Stomach (tissue), 9 donors: Measurements from ENCODE around the gene ARPC5L. TPM values are rescaled to one million over a fixed set of nuclear protein-coding genes. Genes with fewer than 3 reads are reported as not detected.

Source experiments
- DNase-seq, 2 donors: peaks; one replicate each; pipeline versions ENCODE4 v3.0.0 to v3.0.0-alpha.2; 2013 to 2019
- H3K27ac ChIP-seq, 5 donors: fragments of 200-600 bp in 4 of 5; sonication (generic) in 4 of 5; one replicate each; pipeline ENCODE4 v1.5.1; 2013 to 2019; ENCODE audit warnings: mild to moderate bottlenecking in 1 of 5, moderate library complexity in 1 of 5
- H3K27me3 ChIP-seq, 3 donors: fragments of 200-600 bp; sonication (generic); one replicate each; pipeline ENCODE4 v1.5.1; 2017 to 2019; ENCODE audit warnings: mixed run types in 1 of 3
- H3K36me3 ChIP-seq, 4 donors: fragments of 200-600 bp; sonication (generic); 1 replicate in 3 of 4; 2 replicates in 1 of 4; pipeline ENCODE4 v1.5.1; 2016 to 2019
- H3K4me1 ChIP-seq, 4 donors: fragments of 200-600 bp; sonication (generic); one replicate each; pipeline ENCODE4 v1.5.1; 2016 to 2019
- H3K4me3 ChIP-seq, 4 donors: fragments of 200-600 bp; sonication (generic) in 3 of 4; one replicate each; pipeline ENCODE4 v1.5.1; 2016 to 2019; ENCODE audit warnings: mild to moderate bottlenecking in 1 of 4
- H3K9me3 ChIP-seq, 4 donors: fragments of 200-600 bp; sonication (generic); one replicate each; pipeline ENCODE4 v1.5.1; 2016 to 2019
- EP300 ChIP-seq: sonication (generic); formaldehyde crosslinking; IDR thresholded peaks from one replicate; pipeline ENCODE4 v1.6.1; 2017; ENCODE audit warnings: antibody characterized with exemption
- POLR2A ChIP-seq, 4 donors: fragments of 450-650 bp; IDR thresholded peaks; one replicate each; pipeline ENCODE4 v1.6.1; 2016; ENCODE audit warnings: antibody characterized with exemption in 4 of 4, control low read depth in 2 of 4, mild to moderate bottlenecking in 1 of 4, moderate library complexity in 1 of 4
- POLR2AphosphoS5 ChIP-seq, 3 donors: sonication (generic); formaldehyde crosslinking; IDR thresholded peaks; one replicate each; pipeline ENCODE4 v1.6.1; 2016; ENCODE audit warnings: antibody characterized with exemption in 3 of 3
- WGBS, 5 donors: extraction: QIAGEN DNeasy Blood & Tissue Kit in 3 of 5; methylation state at CpG; one replicate each; pipeline versions ENCODE4 v1.1.5 to v1.1.7; 2013 to 2018; 5-methylcytosine and 5-hydroxymethylcytosine counted together
- intact Hi-C: fragments of 100-400 bp; cut with DNase I; formaldehyde crosslinking; loops from one replicate; pipeline ENCODE4 v1.15.1; 2023; ENCODE audit warnings: low total_unique reads
- polyA plus RNA-seq, 3 donors: library from polyadenylated mRNA; stranded (reverse); fragments of 200-250 nt; gene quantifications; one replicate each; pipeline ENCODE4 v1.2.3, GENCODE V29; 2013
- total RNA-seq, 5 donors: library from RNA; depleted of rRNA; stranded (reverse); fragments of >200 nt; gene quantifications; one replicate each; pipeline versions ENCODE4 v1.1.0 to v1.2.3, GENCODE V29; 2014 to 2016
- TF ChIP-seq, protein P1 (sequence below), 7 experiments: fragments of 450-650 bp in 4 of 7; fragments of 200-600 bp in 3 of 7; sonication (generic) in 3 of 7; IDR thresholded peaks; one replicate each; pipeline ENCODE4 v1.5.1; 2016 to 2019; ENCODE audit warnings: antibody characterized with exemption in 7 of 7, control low read depth in 2 of 7, mild to moderate bottlenecking in 1 of 7
- donor health status: healthy with polysubstance abuse.
- donor health status: Bipolar disorder and iron deficiency.
- donor health status: healthy.

ARPC5L gene
- total and polyA plus RNA-seq, 8 donors: 20.4 to 71.0 (median 43.6) TPM; not detected in 1

DNA sequence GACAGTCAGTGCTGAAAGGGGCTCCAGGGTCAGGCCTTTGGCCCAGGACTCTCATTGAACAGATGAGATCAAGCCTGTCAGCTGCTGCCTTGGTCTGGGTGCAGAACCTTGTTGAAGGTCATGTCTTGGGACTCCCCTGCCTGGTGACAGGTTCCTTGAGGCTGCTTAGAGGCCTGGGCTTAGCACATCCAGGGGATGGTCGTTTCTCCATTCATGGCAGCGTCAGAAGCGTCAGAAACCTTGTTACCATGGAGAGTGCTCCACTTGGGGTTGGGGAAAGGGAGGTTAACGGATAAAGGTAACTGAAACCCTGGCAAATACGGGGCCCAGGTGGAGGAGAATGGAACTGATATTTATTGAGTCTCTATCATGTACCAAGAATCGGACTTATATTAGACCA is 8.8 kb downstream of the ARPC5L start:
- WGBS, 5 donors: 45 to 60% (median 56%) methylated on average over 6 of the region's 6 CpGs
- DNase-seq: no peak
- no peaks in the 10 kb centered on the region for H3K27me3 ChIP-seq
- H3K36me3 ChIP-seq: peaks cover 21 to 32% (median 27%) of the 10 kb centered on the region in 4 donors
- H3K27ac ChIP-seq: peak overlapping the region; percentile 92 to 99 (median 96)
- H3K4me1 ChIP-seq: peaks cover 52 to 64% (median 57%) of the 10 kb centered on the region in 4 donors
- H3K4me3 ChIP-seq: peak overlapping the region; percentile 84 to 99 (median 98)
- TF ChIP-seq, protein P1, sequence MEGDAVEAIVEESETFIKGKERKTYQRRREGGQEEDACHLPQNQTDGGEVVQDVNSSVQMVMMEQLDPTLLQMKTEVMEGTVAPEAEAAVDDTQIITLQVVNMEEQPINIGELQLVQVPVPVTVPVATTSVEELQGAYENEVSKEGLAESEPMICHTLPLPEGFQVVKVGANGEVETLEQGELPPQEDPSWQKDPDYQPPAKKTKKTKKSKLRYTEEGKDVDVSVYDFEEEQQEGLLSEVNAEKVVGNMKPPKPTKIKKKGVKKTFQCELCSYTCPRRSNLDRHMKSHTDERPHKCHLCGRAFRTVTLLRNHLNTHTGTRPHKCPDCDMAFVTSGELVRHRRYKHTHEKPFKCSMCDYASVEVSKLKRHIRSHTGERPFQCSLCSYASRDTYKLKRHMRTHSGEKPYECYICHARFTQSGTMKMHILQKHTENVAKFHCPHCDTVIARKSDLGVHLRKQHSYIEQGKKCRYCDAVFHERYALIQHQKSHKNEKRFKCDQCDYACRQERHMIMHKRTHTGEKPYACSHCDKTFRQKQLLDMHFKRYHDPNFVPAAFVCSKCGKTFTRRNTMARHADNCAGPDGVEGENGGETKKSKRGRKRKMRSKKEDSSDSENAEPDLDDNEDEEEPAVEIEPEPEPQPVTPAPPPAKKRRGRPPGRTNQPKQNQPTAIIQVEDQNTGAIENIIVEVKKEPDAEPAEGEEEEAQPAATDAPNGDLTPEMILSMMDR (IDR thresholded peaks at IDR 0.05): no peak
- TF ChIP-seq POLR2AphosphoS5 (IDR thresholded peaks at IDR 0.05) (no peak), EP300 (no peak), POLR2A (IDR thresholded peaks at IDR 0.05) (no peak)
- intact Hi-C loops: no loop called here
- H3K9me3 ChIP-seq: no peaks in the 10 kb centered on the region

DNA sequence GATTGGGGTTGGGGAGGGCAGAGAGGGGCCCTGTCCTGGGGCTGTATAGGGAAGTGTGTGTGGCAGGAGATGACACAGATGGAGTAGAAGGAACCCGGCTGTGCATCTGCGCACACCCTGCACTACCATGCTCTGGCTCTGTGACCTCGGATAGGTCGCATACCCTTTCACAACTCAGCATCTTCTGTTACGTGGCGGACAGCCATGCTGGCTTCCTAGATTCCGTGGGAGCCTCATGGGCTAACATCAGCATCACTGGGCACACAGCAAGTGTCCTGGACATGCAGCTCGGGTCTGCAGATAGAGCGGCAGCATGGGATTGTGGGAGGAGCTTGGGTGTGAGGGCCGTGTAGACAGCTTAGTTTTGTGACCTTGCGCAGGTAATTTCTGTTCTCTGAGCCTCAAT is 9.2 kb downstream of the ARPC5L start:
- TF ChIP-seq POLR2AphosphoS5 (IDR thresholded peaks at IDR 0.05): no peak
- TF ChIP-seq EP300: no peak
- TF ChIP-seq POLR2A (IDR thresholded peaks at IDR 0.05): no peak
- TF ChIP-seq, protein P1 (IDR thresholded peaks at IDR 0.05): no peak
- WGBS, 5 donors: 70 to 80% (median 77%) methylated on average over 11 of the region's 11 CpGs
- Histone ChIP-seq H3K27me3 (no peaks in the 10 kb centered on the region), H3K4me3 (peak overlapping the region in 3 of 4 donors; percentile 84 to 98 (median 98)), H3K36me3 (peaks cover 26 to 36% (median 32%) of the 10 kb centered on the region in 4 donors), H3K27ac (peak overlapping the region in 4 of 5 donors; percentile 92 to 99 (median 96)), H3K4me1 (peaks cover 52 to 64% (median 57%) of the 10 kb centered on the region in 4 donors), H3K9me3 (no peaks in the 10 kb centered on the region)
- intact Hi-C loops: no loop called here
- no peak for DNase-seq

DNA sequence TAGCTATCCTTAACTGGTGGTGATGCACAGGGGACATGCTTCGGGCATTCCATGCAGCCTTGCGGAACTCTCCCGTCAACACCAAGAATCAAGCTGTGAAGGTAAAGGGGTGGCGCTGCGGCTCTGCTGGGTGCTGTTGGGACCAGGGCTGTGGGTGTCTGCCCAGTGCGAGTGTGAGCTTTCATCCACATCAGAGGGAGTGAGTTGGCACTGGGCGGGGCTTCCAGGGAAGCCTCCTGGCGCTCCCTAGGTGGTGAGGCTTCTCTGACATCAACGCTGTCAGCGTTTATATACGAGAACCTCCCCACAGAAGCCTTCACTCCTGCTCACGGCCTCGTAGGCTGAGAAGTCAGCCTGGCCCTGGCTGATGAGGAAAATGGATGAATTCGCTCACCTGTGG is 11.7 kb downstream of the ARPC5L start:
- Histone ChIP-seq H3K27me3 (no peaks in the 10 kb centered on the region), H3K4me3 (peak overlapping the region in 1 of 4 donors; percentile 98), H3K27ac (peak overlapping the region in 2 of 5 donors; percentile 3 to 97), H3K9me3 (no peaks in the 10 kb centered on the region), H3K4me1 (peaks cover 45 to 50% (median 47%) of the 10 kb centered on the region in 4 donors), H3K36me3 (peaks cover 44 to 61% (median 57%) of the 10 kb centered on the region in 4 donors)
- DNase-seq: no peak
- WGBS, 5 donors: 80 to 89% (median 85%) methylated on average over 13 to 14 of the region's 14 CpGs
- intact Hi-C loops: no loop called here
- TF ChIP-seq, protein P1 (IDR thresholded peaks at IDR 0.05): no peak
- TF ChIP-seq EP300: no peak
- TF ChIP-seq POLR2A (IDR thresholded peaks at IDR 0.05): no peak
- no peak for TF ChIP-seq POLR2AphosphoS5 (IDR thresholded peaks at IDR 0.05)

DNA sequence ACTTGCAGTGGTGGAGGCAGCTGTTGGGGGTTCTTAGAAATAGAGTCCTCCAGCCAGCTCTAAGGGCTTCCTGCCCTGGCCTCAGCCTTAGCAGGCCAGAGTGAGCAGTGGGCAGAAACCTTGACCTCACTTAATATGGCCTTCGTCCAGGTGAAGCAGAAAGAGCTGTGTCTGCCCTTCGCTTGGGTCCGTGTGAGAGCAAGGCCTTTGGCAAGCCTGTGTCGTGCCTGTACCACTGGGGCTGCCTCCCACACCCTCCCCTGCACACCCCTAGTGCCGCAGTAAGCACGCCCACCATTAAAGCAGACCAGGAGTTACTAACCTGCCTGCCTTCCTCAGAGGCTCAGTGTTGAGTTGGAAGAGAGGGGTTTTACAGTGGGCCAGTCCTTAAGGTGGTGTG is 13.6 kb downstream of the ARPC5L start:
- no peak for TF ChIP-seq POLR2AphosphoS5 (IDR thresholded peaks at IDR 0.05)
- TF ChIP-seq, protein P1 (IDR thresholded peaks at IDR 0.05): no peak
- no peak for TF ChIP-seq EP300
- no peak for TF ChIP-seq POLR2A (IDR thresholded peaks at IDR 0.05)
- Histone ChIP-seq H3K4me3 (no peak overlapping the region), H3K27ac (no peak overlapping the region), H3K36me3 (peaks cover 51 to 79% (median 75%) of the 10 kb centered on the region in 4 donors), H3K9me3 (no peaks in the 10 kb centered on the region), H3K4me1 (peaks cover 33 to 40% (median 37%) of the 10 kb centered on the region in 4 donors), H3K27me3 (no peaks in the 10 kb centered on the region)
- intact Hi-C loops: no loop called here
- no peak for DNase-seq
- 89 to 95% (median 93%) methylated on average over 6 of the region's 6 CpGs for WGBS, 5 donors
